GM23338 (cell line): Measurements from ENCODE around the gene BUB1B.

Experiments
- CREB1 ChIP-seq: fragments of 250-450 bp; sonication (Bioruptor Pico); IDR thresholded peaks from 2 replicates; pipeline ENCODE4 v1.5.0; 2020; ENCODE audit warnings: low read depth, mild to moderate bottlenecking, moderate library complexity
- CTCF ChIP-seq, 2 experiments: fragments of 200-600 bp in 1 of 2; sonication (generic) in 1 of 2; conservative IDR thresholded peaks; 2 replicates each; pipeline versions ENCODE4 v1.5.1 to v1.6.1; 2016 to 2017; ENCODE audit warnings: antibody characterized with exemption in 2 of 2, low read depth in 2 of 2, mild to moderate bottlenecking in 2 of 2, moderate library complexity in 1 of 2
- EZH2 ChIP-seq: fragments of 200-600 bp; sonication (generic); IDR thresholded peaks from one replicate; pipeline ENCODE4 v1.8.0; 2017; ENCODE audit warnings: antibody characterized with exemption, mild to moderate bottlenecking, low read depth; ENCODE audit not compliant: unreplicated experiment
- EZH2phosphoT487 ChIP-seq: fragments of 200-600 bp; sonication (generic); IDR thresholded peaks from one replicate; pipeline ENCODE4 v1.8.1; 2018; ENCODE audit warnings: antibody characterized with exemption; ENCODE audit not compliant: unreplicated experiment
- JUNB ChIP-seq: IDR thresholded peaks from one replicate; pipeline ENCODE4 v1.6.1; 2016; ENCODE audit warnings: antibody characterized with exemption; ENCODE audit not compliant: unreplicated experiment
- POLR2AphosphoS5 ChIP-seq: IDR thresholded peaks from 2 replicates; pipeline ENCODE4 v1.6.1; 2016; ENCODE audit warnings: antibody characterized with exemption, low read depth
- REST ChIP-seq: IDR thresholded peaks from one replicate; pipeline ENCODE4 v1.6.1; 2018; ENCODE audit warnings: antibody characterized with exemption; ENCODE audit not compliant: unreplicated experiment
- ZNF114 ChIP-seq: fragments of 250-450 bp; sonication (Bioruptor Pico); IDR thresholded peaks from 2 replicates; pipeline ENCODE4 v1.5.0; 2020; ENCODE audit warnings: mild to moderate bottlenecking, moderate library complexity
- ZNF331 ChIP-seq: fragments of 250-450 bp; sonication (Bioruptor Pico); IDR thresholded peaks from 2 replicates; pipeline ENCODE4 v1.5.0; 2020; ENCODE audit warnings: low read depth, mild to moderate bottlenecking, moderate library complexity

GRCh38 chr15:40270246-40270995, 109.6 kb downstream of the BUB1B start:
- TF ChIP-seq CTCF (conservative IDR thresholded peaks at IDR 0.05; ENCODE audit: low read depth in 2 of 2), result no peak
- no peak for TF ChIP-seq POLR2AphosphoS5
- TF ChIP-seq REST, result no peak
- TF ChIP-seq ZNF114 (CRISPR knock-in tag), result no peak
- TF ChIP-seq EZH2, result no peak
- no peak for TF ChIP-seq CREB1 (CRISPR knock-in tag)
- TF ChIP-seq EZH2phosphoT487, result no peak
- no peak for TF ChIP-seq ZNF331
- no peak for TF ChIP-seq JUNB
